Mucosa of descending colon (tissue), 3 donors: ENCODE results near the gene RPTOR. TPM values are rescaled to one million over a fixed set of nuclear protein-coding genes. Genes with fewer than 3 reads are reported as not detected.
"Not testable (repeated sequence)": the region's sequence is repeated elsewhere in the genome, so short reads cannot be mapped to it uniquely, and the experiment has no call there.

Experiments used
- ATAC-seq: fragments of 200-7000 bp; cut with Tn5 transposase; one replicate; pipeline ENCODE4 v1.9.1; 2020; ENCODE audit warnings: mild to moderate bottlenecking, moderate library complexity
- DNase-seq, 3 donors: peaks; one replicate each; pipeline ENCODE4 v3.0.0-alpha.2; 2020
- H3K36me3 ChIP-seq: fragments of 200-600 bp; one replicate; pipeline ENCODE4 v1.8.0; 2021; ENCODE audit warnings: low read depth, mild to moderate bottlenecking
- H3K4me1 ChIP-seq: fragments of 200-600 bp; one replicate; pipeline ENCODE4 v1.8.0; 2021; ENCODE audit warnings: low read depth, mild to moderate bottlenecking
- H3K4me3 ChIP-seq: fragments of 200-600 bp; one replicate; pipeline ENCODE4 v1.8.0; 2021; ENCODE audit warnings: mild to moderate bottlenecking
- H3K9me3 ChIP-seq: fragments of 200-600 bp; one replicate; pipeline ENCODE4 v1.8.0; 2021; ENCODE audit warnings: mild to moderate bottlenecking
- CTCF ChIP-seq: fragments of 200-600 bp; IDR thresholded peaks from one replicate; pipeline ENCODE4 v1.8.0; 2022; ENCODE audit warnings: antibody characterized with exemption, mild to moderate bottlenecking
- intact Hi-C, 2 donors: fragments of 100-400 bp; cut with DNase I in 1 of 2; cut with micrococcal nuclease in 1 of 2; formaldehyde crosslinking; loops; one replicate each; pipeline versions ENCODE4 v1.11.0 to v1.11.1; 2022; cut with DNase I, micrococcal nuclease
- total RNA-seq, 3 donors: library from RNA; stranded (reverse); fragmentation: NEBNext Ultra II Directional in 2 of 3; extraction: Animal tissue kit (Norgen Biotek cat#: 25700) in 2 of 3; gene quantifications; one replicate each; pipeline versions ENCODE4 v1.2.1 to v1.2.4, GENCODE V29; 2021 to 2023
- donor health status: DM: no; HTN: no; CAD: no; lungs with moderate emphysema.
- donor health status: DM: no; HTN: no; CAD: no.
- donor health status: DM: no; HTN: yes; CAD: no.

RPTOR gene
- total RNA-seq, 3 donors from 2014 or later, result 30.5 to 44.4 (median 37.2) TPM

- Histone ChIP-seq H3K36me3 (no peaks in the 10 kb centered on the region), H3K4me1 (no peaks in the 10 kb centered on the region), H3K4me3 (no peak overlapping the region), H3K9me3 (no peaks in the 10 kb centered on the region)
- TF ChIP-seq CTCF, result no peak
- ATAC-seq, result no peak
- intact Hi-C loops, result no loop called here
- no peak for DNase-seq
These were observed 15.3 kb upstream of the RPTOR start for GRCh38 chr17:80529104-80529903.

DNA sequence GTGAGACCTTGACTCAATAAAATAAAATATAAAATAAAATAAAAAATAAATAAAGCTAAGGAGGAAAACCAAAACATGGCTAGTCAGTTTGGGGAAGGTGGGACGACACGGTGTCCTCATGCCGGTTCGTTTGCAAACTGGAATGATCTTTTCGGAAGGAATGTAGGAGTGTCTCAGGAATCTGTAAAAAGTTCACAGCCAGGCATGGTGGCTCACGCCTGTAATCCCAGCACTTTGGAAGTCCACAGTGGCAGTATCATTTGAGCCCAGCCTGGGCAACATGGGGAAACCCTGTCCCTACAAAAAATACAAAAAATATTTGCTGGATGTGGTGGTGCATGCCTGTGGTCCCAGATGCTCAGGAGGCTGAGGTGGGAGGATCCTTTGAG is 14.7 kb upstream of the RPTOR start:
- intact Hi-C loops, result no loop called here
- H3K4me3 ChIP-seq, result no peak overlapping the region
- no peak for ATAC-seq

GRCh38 chr17:80531400-80531799 is 13.2 kb upstream of the RPTOR start:
- no peak for ATAC-seq
- TF ChIP-seq CTCF, result no peak
- no peaks in the 10 kb centered on the region for H3K9me3 ChIP-seq
- H3K36me3 ChIP-seq, result no peaks in the 10 kb centered on the region
- no peaks in the 10 kb centered on the region for H3K4me1 ChIP-seq
- H3K4me3 ChIP-seq, result no peak overlapping the region
- intact Hi-C loops, result no loop called here
- DNase-seq, result no peak

More for the DNA sequence above, 14.7 kb upstream of the RPTOR start:
- TF ChIP-seq CTCF, result no peak
- no peak for DNase-seq
- Histone ChIP-seq H3K36me3 (no peaks in the 10 kb centered on the region), H3K9me3 (no peaks in the 10 kb centered on the region), H3K4me1 (no peaks in the 10 kb centered on the region)

GRCh38 chr17:80537386-80537785 is 7.3 kb upstream of the RPTOR start:
- H3K36me3 ChIP-seq, H3K4me1 ChIP-seq, intact Hi-C loops, H3K4me3 ChIP-seq, H3K9me3 ChIP-seq, ATAC-seq, DNase-seq: not testable (repeated sequence)

- Histone ChIP-seq H3K36me3 (no peaks in the 10 kb centered on the region), H3K9me3 (no peaks in the 10 kb centered on the region), H3K4me3 (no peak overlapping the region), H3K4me1 (no peaks in the 10 kb centered on the region)
- intact Hi-C loops, result no loop called here
- ATAC-seq (no peak), DNase-seq (no peak)
- no peak for TF ChIP-seq CTCF
These were observed 6.2 kb upstream of the RPTOR start for GRCh38 chr17:80538484-80538883.

DNA sequence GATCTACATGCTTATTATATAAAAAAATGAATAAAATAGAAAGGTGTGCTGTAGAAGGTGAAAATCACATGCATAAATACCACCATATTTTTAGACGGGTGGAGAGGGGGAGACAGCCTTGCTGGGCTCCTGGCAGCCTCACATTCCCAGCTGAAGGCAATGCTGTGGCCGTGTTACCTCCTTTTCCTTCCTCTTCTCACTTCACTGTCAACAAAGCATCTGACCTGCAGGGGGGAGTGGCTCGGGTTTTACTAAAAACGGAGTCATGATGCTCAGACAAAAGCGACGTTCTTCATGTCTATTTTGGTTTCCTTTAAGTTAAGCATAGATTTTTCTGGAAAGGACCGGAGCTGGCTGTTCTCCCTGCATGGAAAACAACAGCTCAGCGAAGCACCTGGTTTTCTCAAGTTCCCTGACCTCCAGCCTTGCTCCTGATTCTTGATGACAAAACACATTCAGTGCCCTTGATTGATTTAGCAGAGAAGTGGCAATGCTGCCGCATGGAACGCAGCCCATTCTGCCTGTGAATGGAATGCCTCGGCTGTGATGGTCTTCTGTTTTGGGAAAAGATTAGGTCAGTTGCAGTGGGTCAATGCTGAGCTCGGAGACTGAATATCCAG is 5.5 kb upstream of the RPTOR start:
- H3K4me3 ChIP-seq, result no peak overlapping the region
- no peaks in the 10 kb centered on the region for H3K36me3 ChIP-seq
- DNase-seq (no peak), ATAC-seq (no peak)
- TF ChIP-seq CTCF, result no peak
- peaks cover 2% of the 10 kb centered on the region for H3K4me1 ChIP-seq
- no peaks in the 10 kb centered on the region for H3K9me3 ChIP-seq
- intact Hi-C loops, result no loop called here
